ENCODE results near the gene PPARGC1A. TPM values are rescaled to one million over a fixed set of nuclear protein-coding genes. Genes with fewer than 3 reads are reported as not detected.

The PPARGC1A gene
- total RNA-seq, 1 donor = 0.81 TPM

DNA sequence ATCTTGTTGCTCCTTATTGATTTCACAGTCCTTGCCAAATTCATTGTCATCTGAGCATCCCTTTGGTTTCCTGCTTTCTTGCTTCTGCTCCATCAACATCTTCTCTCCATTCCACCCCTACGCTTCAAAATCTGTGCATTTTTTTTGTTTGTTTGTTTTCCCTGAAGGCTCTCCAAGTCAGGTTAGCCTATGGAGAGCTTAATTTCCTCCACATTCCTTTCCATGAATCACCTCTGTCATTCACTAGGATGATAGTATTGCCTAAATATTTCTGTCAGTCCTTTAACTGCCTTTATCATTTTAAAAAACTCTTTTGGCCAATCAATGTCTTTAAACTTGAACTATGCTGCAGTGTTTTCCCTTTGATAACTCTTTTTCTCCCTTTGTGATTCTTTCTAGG is 67.7 kb downstream of the PPARGC1A start:
- TF ChIP-seq, protein P1, sequence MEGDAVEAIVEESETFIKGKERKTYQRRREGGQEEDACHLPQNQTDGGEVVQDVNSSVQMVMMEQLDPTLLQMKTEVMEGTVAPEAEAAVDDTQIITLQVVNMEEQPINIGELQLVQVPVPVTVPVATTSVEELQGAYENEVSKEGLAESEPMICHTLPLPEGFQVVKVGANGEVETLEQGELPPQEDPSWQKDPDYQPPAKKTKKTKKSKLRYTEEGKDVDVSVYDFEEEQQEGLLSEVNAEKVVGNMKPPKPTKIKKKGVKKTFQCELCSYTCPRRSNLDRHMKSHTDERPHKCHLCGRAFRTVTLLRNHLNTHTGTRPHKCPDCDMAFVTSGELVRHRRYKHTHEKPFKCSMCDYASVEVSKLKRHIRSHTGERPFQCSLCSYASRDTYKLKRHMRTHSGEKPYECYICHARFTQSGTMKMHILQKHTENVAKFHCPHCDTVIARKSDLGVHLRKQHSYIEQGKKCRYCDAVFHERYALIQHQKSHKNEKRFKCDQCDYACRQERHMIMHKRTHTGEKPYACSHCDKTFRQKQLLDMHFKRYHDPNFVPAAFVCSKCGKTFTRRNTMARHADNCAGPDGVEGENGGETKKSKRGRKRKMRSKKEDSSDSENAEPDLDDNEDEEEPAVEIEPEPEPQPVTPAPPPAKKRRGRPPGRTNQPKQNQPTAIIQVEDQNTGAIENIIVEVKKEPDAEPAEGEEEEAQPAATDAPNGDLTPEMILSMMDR (IDR thresholded peaks at IDR 0.05; ENCODE audit: insufficient read depth, low read length) = no peak
- H3K4me3 ChIP-seq (ENCODE audit: low read depth, low read length) = no peak overlapping the region

DNA sequence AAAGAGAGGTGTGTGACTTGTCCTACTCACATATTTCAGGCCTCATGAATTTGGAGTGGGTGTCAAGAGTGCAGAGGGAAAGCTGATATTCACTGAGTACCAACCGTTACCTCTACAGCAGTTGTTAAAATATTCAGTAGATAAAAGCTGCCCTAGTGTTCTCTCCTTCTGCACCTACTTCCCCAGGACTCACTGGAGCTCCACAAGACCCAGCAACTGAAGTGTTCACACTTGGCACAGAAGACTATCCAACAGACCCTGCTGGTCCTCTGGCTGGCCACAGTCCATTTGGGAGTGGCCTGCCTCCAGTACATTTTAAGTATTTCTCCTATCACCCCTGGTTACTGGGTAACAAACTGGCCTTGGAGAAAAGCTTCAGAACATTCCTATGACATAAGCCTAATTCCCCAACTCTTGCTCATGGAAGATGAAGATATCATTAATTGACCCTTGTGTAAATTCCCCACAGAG is 70.8 kb downstream of the PPARGC1A start:
- no peak for DNase-seq (ENCODE audit: low read depth)

More for the DNA sequence above, 67.7 kb downstream of the PPARGC1A start:
- no peak for DNase-seq (ENCODE audit: low read depth)

DNA sequence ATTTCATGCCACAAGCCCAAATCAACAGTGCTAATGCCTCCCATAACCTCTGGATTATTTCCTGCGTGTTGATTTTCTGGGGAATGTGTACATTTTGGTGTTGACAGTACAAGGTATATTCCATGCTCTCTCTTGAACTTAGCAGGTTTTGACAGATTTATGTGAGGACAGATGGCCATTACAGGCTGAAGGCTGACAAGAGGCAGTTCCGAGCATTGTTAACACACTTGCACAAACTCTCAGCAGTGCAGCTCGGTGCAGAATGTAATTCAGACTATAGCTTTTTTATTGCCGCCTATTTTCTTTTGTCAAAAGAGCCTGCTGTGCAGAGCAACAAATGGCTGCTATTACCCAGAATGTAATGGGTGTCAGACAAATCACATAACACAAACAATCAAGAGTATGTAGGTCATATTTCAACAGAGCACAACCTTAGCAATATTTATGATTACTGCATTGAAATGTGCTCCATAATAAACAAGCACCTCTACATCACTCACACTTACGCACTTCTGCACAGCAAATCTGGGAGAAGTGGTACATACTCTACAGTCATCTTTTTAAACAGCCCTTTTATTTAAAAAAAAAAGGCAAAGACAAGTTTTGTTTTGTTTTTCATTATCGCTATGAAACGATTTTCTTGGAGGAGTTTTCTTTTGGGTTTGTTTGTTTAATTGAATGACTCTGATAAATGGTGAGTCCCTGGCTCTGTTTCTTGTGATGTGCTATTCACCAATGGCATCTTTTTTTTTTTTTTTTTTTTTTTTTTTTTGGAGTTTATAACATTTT is 71.6 kb downstream of the PPARGC1A start:
- no peak for DNase-seq (ENCODE audit: low read depth)

More for the DNA sequence above, 70.8 kb downstream of the PPARGC1A start:
- H3K4me3 ChIP-seq (ENCODE audit: low read depth, low read length) = no peak overlapping the region
- TF ChIP-seq, protein P1 (IDR thresholded peaks at IDR 0.05; ENCODE audit: insufficient read depth, low read length) = no peak

DNA sequence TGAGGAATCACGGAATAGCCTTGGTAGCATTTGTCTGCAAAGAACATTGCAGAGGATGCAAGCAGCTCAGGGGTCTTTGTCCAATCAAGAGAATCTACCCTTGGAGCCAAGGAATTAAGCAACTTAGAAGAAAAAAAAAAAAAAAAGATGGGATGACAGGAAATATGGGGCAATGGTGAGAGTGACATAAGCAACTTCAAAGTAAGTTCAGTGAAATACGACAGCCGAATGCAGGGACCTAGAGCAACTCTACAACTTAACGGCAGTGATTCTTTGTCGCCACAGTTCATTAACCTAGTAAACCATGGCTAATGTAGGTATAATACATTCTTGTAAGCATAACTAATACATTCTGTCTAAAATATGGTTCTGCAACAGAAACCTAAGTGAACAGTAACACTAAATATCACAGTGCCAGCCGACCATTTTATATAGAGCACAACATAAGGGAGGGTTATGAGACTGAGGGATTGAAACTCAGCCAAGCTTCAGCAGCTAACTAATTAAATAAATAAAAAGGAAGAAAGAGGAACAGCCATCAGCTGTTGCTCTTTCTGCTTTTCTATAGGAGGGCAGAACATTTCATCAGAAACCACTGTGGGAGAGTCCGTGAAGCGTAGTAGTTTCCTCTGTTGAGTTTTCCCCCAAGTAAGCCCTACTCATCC is 74.7 kb downstream of the PPARGC1A start:
- TF ChIP-seq, protein P1 (IDR thresholded peaks at IDR 0.05; ENCODE audit: insufficient read depth, low read length) = no peak
- no peak for DNase-seq (ENCODE audit: low read depth)
- no peak overlapping the region for H3K4me3 ChIP-seq (ENCODE audit: low read depth, low read length)

More for the DNA sequence above, 71.6 kb downstream of the PPARGC1A start:
- H3K4me3 ChIP-seq (ENCODE audit: low read depth, low read length) = no peak overlapping the region
- TF ChIP-seq, protein P1 (IDR thresholded peaks at IDR 0.05; ENCODE audit: insufficient read depth, low read length) = no peak

DNA sequence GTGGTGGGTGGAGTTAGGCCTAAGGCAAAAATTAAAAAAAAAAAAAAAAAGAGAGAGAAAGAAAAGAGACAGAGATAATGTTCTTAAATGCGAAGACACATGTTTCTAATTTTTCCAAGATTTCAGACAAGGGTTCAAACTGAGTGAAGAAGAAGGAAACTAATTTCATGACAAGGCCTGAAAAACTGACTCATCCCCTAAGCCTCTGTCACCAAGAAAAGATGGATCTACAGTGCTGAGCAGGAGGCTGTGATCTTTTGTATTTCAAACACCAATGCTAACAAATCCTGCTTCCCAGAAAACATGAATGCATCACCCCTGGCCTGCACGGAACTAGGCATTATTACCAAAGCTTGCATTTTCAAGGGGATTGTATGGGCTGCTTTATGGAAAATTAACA is 75.3 kb downstream of the PPARGC1A start:
- no peak for DNase-seq (ENCODE audit: low read depth)
- no peak overlapping the region for H3K4me3 ChIP-seq (ENCODE audit: low read depth, low read length)
- TF ChIP-seq, protein P1 (IDR thresholded peaks at IDR 0.05; ENCODE audit: insufficient read depth, low read length) = no peak

DNA sequence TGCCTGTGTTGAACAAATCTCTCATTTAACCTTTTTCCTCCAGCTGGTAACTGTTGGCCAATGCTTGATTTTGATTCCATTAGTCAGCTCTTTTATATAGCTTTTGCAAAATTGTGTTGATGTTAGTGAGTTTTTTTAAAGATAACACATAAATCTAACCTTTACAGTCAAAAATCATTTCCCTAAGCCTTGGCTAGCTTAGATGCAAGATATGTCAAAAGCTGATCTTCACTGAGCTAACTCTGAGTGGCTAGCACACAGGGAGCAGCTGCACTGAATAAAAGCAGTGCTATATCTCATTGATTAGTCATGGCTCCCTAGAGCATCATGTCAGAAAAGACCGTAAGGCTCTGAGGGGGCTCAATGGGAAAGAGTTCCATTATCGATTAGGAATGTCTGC is 78.7 kb downstream of the PPARGC1A start:
- no peak overlapping the region for H3K4me3 ChIP-seq (ENCODE audit: low read depth, low read length)
- DNase-seq (ENCODE audit: low read depth) = no peak
- TF ChIP-seq, protein P1 (IDR thresholded peaks at IDR 0.05; ENCODE audit: insufficient read depth, low read length) = no peak

Measured in fibroblast of the aortic adventitia (primary cell).